Small intestine (tissue), 7 donors: Measurements from ENCODE around the gene ANKRD44. TPM values are rescaled to one million over a fixed set of nuclear protein-coding genes. Genes with fewer than 3 reads are reported as not detected.

Experiments
- DNase-seq, 2 donors: peaks; one replicate each; pipeline versions ENCODE4 v3.0.0 to v3.0.0-alpha.2; 2013
- FAIRE-seq: peaks from 2 replicates; lab custom pipeline; 2012; peaks lifted over from hg19 to GRCh38; lab: Jason Lieb, UNC
- H3K27ac ChIP-seq, 3 donors: one replicate each; pipeline ENCODE4 v1.5.1; 2013; ENCODE audit warnings: low read length in 2 of 3, mild to moderate bottlenecking in 2 of 3, control low read depth in 1 of 3, inconsistent platforms in 1 of 3, low read depth in 1 of 3, moderate library complexity in 1 of 3
- H3K27me3 ChIP-seq, 3 donors: one replicate each; pipeline ENCODE4 v1.6.1; 2013; ENCODE audit warnings: low read length in 3 of 3, inconsistent platforms in 1 of 3; ENCODE audit not compliant: control insufficient read depth in 3 of 3, insufficient read depth in 3 of 3
- H3K36me3 ChIP-seq, 3 donors: one replicate each; pipeline ENCODE4 v1.6.1; 2013; ENCODE audit warnings: low read length in 3 of 3, inconsistent platforms in 1 of 3, low read depth in 1 of 3, mild to moderate bottlenecking in 1 of 3, moderate library complexity in 1 of 3; ENCODE audit not compliant: control insufficient read depth in 3 of 3, insufficient read depth in 2 of 3
- H3K4me1 ChIP-seq, 3 donors: one replicate each; pipeline ENCODE4 v1.6.1; 2013; ENCODE audit warnings: low read length in 2 of 3, inconsistent platforms in 1 of 3, low read depth in 1 of 3, mild to moderate bottlenecking in 1 of 3, moderate library complexity in 1 of 3; ENCODE audit not compliant: control insufficient read depth in 3 of 3, insufficient read depth in 2 of 3
- H3K4me3 ChIP-seq, 3 donors: one replicate each; pipeline ENCODE4 v1.5.1; 2013; ENCODE audit warnings: low read length in 3 of 3, control low read depth in 1 of 3, inconsistent platforms in 1 of 3, low read depth in 1 of 3, mild to moderate bottlenecking in 1 of 3, moderate library complexity in 1 of 3
- H3K9me3 ChIP-seq, 2 donors: one replicate each; pipeline ENCODE4 v1.6.1; 2013; ENCODE audit warnings: low read depth in 1 of 2, low read length in 1 of 2; ENCODE audit not compliant: control insufficient read depth in 2 of 2, insufficient read depth in 1 of 2
- WGBS, 3 donors: extraction: QIAGEN DNeasy Blood & Tissue Kit; methylation state at CpG; one replicate each; pipeline ENCODE4 v1.1.7; 2013; 5-methylcytosine and 5-hydroxymethylcytosine counted together
- polyA plus RNA-seq, 4 donors: library from polyadenylated mRNA; stranded (reverse) in 3 of 4; unstranded in 1 of 4; fragments of 200-250 nt in 3 of 4; fragments of 120-200 nt in 1 of 4; gene quantifications; one replicate each; pipeline versions ENCODE4 v1.2.1 to v1.2.3, GENCODE V29; 2013
- donor health status: healthy with polysubstance abuse.
- donor health status: control.
- donor health status: control.
- donor health status: Bipolar disorder and iron deficiency.
- donor health status: healthy.

Gene ANKRD44
- polyA plus RNA-seq, 4 donors: 0.89 to 5.2 (median 1.7) TPM

DNA sequence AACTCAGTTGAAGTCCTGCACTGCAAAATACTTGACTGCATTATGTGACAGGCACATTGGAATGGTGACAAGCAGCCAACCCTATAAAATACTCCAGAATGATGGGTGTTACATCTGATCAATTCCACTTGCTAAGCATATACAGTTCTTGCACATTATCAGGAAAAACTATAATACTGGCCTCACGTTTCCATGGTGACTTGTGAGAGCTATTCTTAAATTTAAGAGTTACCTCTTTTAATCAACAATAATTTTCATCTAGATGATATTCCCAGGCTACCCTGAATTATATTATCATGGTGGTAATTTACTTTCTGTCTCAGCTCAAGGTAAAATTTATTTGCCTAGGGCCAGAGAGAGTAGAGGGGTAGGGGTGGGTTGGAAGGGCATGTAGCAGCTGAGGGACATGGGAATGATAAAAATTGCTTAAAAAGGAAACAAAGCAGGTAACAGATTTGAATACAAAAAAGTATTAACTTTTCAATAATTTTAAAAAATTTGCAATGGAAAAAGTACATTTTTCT lies 251.7 kb downstream of the ANKRD44 start:
- H3K4me3 ChIP-seq: no peak overlapping the region
- DNase-seq (no peak), FAIRE-seq (no peak)
- H3K27me3 ChIP-seq: no peaks in the 10 kb centered on the region
- 90 to 96% (median 93%) methylated on average over 1 of the region's 1 CpG for WGBS, 3 donors
- H3K27ac ChIP-seq: no peak overlapping the region
- no peaks in the 10 kb centered on the region for H3K4me1 ChIP-seq
- H3K36me3 ChIP-seq: no peaks in the 10 kb centered on the region
- peaks cover 1 to 10% of the 10 kb centered on the region in 2 donors for H3K9me3 ChIP-seq

DNA sequence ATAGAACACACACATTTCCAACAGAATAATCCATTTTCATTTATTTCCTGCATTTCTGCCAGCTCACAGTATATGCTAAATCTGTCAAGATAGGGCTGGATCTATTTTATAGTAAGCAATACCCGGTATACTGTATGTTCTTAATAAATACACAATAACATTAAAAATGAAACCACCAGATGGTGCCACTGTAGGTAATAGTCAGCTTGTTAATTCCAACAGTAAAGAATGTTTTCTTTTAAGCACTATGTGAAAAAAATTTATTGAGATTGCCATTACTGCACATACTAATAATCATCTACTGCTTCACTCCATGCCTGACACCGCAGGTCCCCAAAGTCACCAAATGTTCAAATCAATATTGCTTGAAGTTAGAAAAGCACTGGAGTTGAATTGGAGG lies 252.6 kb downstream of the ANKRD44 start:
- Histone ChIP-seq H3K4me1 (no peaks in the 10 kb centered on the region), H3K27ac (no peak overlapping the region), H3K36me3 (no peaks in the 10 kb centered on the region), H3K4me3 (no peak overlapping the region), H3K9me3 (peaks cover 1 to 10% of the 10 kb centered on the region in 2 donors), H3K27me3 (no peaks in the 10 kb centered on the region)
- FAIRE-seq (no peak), DNase-seq (no peak)
- 70 to 84% (median 80%) methylated on average over 2 of the region's 2 CpGs for WGBS, 3 donors

DNA sequence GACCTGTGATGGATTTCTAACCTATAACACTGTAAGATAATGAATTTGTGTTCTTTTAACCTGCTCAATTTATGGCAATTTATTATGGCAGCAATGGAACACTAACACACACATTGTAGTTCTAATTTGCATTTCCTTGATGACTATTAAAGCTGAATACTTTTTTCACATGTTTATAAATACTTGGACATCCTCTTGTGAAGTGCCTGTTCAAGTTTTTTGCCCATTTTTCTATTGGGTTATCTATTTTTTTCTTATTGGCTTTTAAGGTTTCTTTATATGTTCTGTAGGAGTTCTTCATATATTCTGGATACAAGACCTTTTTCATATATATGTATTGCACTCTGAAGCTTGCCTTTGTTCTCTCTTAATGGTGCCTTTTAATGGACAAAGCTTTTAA lies 255.5 kb downstream of the ANKRD44 start:
- Histone ChIP-seq H3K4me1 (no peaks in the 10 kb centered on the region), H3K27ac (no peak overlapping the region), H3K4me3 (no peak overlapping the region), H3K9me3 (peaks cover 1 to 6% of the 10 kb centered on the region in 2 donors), H3K36me3 (peaks cover 0 to 2% (median 0%) of the 10 kb centered on the region in 3 donors), H3K27me3 (no peaks in the 10 kb centered on the region)
- FAIRE-seq (no peak), DNase-seq (no peak)

DNA sequence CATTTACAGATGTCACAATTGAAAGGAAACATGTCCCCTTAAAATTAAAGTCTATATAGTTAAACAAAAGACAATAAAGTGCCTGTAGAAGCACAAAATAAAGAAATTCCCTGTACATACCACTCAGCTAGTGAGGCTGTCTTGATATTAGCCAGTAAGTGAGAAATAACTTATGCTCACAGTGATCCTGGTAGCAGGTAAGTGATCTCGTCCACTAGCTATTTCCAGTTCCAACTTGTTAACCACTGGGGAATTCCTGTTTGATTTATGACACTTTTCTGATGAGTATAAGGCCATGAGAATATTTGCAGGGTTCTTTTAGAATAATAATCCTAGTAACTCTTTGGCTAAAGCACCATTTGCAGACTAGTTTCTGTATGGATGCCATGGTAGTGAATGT lies 256.1 kb downstream of the ANKRD44 start:
- H3K4me1 ChIP-seq: no peaks in the 10 kb centered on the region
- H3K27ac ChIP-seq: no peak overlapping the region
- DNase-seq (no peak), FAIRE-seq (no peak)
- WGBS, 3 donors: 83 to 94% (median 87%) methylated on average over 1 of the region's 1 CpG
- H3K9me3 ChIP-seq: peaks cover 1 to 6% of the 10 kb centered on the region in 2 donors
- peaks cover 0 to 2% (median 0%) of the 10 kb centered on the region in 3 donors for H3K36me3 ChIP-seq
- H3K27me3 ChIP-seq: no peaks in the 10 kb centered on the region
- H3K4me3 ChIP-seq: no peak overlapping the region

DNA sequence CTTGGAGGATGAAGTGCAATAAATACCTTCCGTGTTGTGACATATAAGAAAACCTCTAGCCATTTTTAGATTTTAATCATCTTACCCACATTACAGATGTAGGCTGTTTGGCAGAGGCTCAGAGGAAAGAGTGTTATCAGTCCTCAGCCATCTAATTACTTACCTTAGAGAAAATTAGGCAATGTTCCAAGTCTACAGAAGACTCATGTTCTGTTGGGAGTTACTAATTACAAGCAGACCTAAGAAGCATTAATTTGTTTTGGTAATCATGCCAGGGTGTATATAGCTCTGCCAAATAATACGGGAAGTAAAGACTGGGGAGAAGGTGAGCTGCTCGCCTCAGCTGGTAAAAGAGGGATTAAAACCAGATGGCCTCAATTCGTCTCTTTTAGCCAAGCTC lies 258.2 kb downstream of the ANKRD44 start:
- Histone ChIP-seq H3K4me3 (no peak overlapping the region), H3K9me3 (peaks cover 1 to 6% of the 10 kb centered on the region in 2 donors), H3K27ac (no peak overlapping the region), H3K36me3 (peaks cover 0 to 2% (median 0%) of the 10 kb centered on the region in 3 donors), H3K4me1 (no peaks in the 10 kb centered on the region), H3K27me3 (no peaks in the 10 kb centered on the region)
- 32 to 68% (median 53%) methylated on average over 4 of the region's 4 CpGs for WGBS, 3 donors
- DNase-seq (no peak), FAIRE-seq (no peak)

DNA sequence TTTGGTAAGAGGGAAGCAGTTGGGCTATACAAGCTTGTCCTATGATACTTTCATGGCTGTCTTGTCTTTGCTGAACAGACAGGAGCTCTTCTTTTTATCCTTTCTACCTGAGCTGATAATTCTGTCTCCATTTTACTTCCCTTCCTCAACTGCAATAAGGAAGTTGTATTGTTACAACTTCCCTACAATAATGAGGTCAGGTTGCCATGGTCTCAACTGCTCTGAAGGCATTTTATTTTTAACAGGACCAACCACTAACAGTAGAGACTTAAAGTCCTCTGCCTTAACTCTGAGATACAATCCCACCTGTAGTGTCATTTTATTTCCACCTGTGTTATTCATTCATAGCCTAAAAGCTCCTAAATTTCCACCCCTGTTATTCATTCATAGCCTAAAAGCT lies 265.5 kb downstream of the ANKRD44 start:
- Histone ChIP-seq H3K9me3 (no peaks in the 10 kb centered on the region), H3K4me1 (no peaks in the 10 kb centered on the region), H3K27ac (no peak overlapping the region), H3K27me3 (no peaks in the 10 kb centered on the region), H3K36me3 (no peaks in the 10 kb centered on the region), H3K4me3 (no peak overlapping the region)
- DNase-seq (peak; percentile 8 to 25), FAIRE-seq (no peak)

DNA sequence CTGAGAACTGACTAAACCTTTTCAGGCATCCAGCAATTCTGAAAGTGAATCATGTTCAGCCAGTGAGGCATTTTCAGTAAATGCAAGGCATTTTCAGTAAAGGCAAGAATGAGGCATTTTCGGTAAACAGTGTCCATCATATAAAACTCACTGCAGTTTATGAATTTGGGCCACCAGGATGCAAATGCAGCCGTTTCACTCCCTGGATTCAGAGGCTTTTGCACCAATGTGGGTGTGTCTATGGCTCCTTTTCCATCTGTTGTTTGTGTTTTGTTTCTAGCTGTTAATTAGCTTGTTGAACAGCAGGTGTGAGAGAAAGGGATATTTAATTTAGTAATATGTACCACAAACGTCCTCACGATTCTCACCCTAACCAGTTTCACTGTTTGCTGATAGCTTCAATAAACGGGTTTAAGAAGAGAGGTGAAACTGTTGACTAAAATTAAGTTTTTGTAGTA lies 267.8 kb downstream of the ANKRD44 start:
- Histone ChIP-seq H3K4me1 (no peaks in the 10 kb centered on the region), H3K27ac (no peak overlapping the region), H3K27me3 (no peaks in the 10 kb centered on the region), H3K4me3 (no peak overlapping the region), H3K36me3 (no peaks in the 10 kb centered on the region), H3K9me3 (no peaks in the 10 kb centered on the region)
- no peak for DNase-seq
- no peak for FAIRE-seq
- WGBS, 3 donors: 63 to 79% (median 64%) methylated on average over 5 of the region's 5 CpGs

DNA sequence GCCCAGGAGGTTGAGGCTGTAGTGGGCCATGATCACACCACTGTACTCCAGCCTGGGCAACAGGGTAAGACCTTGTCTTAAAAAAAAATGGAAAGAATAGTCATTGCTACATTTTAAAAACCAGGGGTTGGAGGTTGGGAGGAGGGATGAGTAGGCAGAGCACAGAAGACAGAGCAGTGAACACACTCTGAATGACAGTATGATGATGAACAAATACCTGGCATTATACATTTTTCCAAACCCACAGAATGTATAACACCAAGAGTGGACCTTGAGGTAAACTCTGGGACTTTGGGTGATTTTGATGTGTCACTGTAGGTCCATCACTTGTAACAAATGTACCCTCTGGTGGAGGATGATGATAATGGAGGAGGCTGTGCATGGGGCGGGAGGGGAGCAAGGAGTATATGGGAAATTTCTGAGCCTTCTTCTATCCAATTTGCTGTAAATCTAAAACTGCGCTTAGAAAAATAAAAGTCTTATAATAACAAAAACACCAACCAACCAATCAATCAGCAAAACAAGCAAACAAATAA lies 272.6 kb downstream of the ANKRD44 start:
- 98 to 100% (median 98%) methylated on average over 2 of the region's 2 CpGs for WGBS, 3 donors
- no peak overlapping the region for H3K27ac ChIP-seq
- no peaks in the 10 kb centered on the region for H3K36me3 ChIP-seq
- FAIRE-seq: no peak
- no peaks in the 10 kb centered on the region for H3K4me1 ChIP-seq
- no peaks in the 10 kb centered on the region for H3K9me3 ChIP-seq
- DNase-seq: no peak
- H3K4me3 ChIP-seq: no peak overlapping the region
- H3K27me3 ChIP-seq: no peaks in the 10 kb centered on the region

DNA sequence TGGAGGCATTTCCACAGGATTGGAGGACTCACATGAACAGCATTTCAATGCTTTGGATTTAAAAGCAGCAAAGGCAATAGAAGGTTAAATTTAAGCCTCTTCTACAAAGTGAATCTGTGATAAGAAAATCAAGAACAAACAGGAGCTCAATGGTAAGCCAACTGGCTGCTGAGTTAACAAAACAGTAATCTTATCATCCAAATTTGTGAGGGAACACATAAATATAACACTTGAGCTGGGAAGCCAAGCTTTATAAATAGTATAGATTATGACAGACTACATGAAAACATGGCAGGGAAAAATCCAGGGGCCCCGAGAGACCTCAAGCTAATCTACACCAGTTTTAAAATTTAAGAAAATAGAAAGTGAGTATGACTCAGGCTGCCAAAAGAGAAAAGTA lies 275.6 kb downstream of the ANKRD44 start:
- Histone ChIP-seq H3K4me1 (no peaks in the 10 kb centered on the region), H3K27ac (no peak overlapping the region), H3K4me3 (no peak overlapping the region), H3K9me3 (no peaks in the 10 kb centered on the region), H3K27me3 (no peaks in the 10 kb centered on the region), H3K36me3 (no peaks in the 10 kb centered on the region)
- DNase-seq: no peak
- WGBS, 3 donors: 71 to 91% (median 80%) methylated on average over 1 of the region's 1 CpG
- no peak for FAIRE-seq
